ENCODE data around the gene CSTF1.

Gene CSTF1

DNA sequence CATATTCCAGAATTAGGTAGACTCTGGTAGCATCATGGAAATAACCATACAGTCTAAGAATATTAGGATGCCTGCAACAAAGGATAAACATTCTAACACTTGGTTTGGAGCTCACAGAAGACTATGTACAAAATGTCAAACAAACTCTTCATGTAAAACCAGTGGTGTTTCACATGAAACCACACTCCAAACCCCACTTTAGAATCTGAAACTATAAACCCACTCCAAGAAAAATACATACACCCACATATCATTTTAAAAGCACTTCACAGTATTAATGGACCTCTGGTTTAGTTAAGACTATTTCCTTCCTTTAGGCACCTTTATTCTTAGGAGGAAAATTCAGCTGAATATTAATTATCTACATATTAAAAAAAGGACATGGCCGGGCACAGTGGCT, 10.9 kb upstream of the CSTF1 start:
- in situ Hi-C loops (cut with HindIII; ENCODE audit: low pct_ligation_motif_present, low sequenced_read_pairs): no loop called here
- no peak overlapping the region for H3K4me3 ChIP-seq (ENCODE audit: low read depth, low read length)
- peaks cover 2% of the 10 kb centered on the region for H3K36me3 ChIP-seq (replicated peaks)
- no peaks in the 10 kb centered on the region for H3K27me3 ChIP-seq (replicated peaks)
- H3K27ac ChIP-seq: no peak overlapping the region
- no peak for TF ChIP-seq CTCF (IDR thresholded peaks at IDR 0.05; ENCODE audit: low read depth, low read length, missing control alignments)
- DNase-seq: no peak

GRCh38 chr20:56382696-56383095, 9.7 kb upstream of the CSTF1 start:
- no peak overlapping the region for H3K27ac ChIP-seq
- H3K36me3 ChIP-seq (replicated peaks): peaks cover 2% of the 10 kb centered on the region
- TF ChIP-seq CTCF (IDR thresholded peaks at IDR 0.05; ENCODE audit: low read depth, low read length, missing control alignments): no peak
- no peak for DNase-seq
- no peak overlapping the region for H3K4me3 ChIP-seq (ENCODE audit: low read depth, low read length)
- H3K27me3 ChIP-seq (replicated peaks): no peaks in the 10 kb centered on the region
- in situ Hi-C loops (cut with HindIII; ENCODE audit: low pct_ligation_motif_present, low sequenced_read_pairs): no loop called here

DNA sequence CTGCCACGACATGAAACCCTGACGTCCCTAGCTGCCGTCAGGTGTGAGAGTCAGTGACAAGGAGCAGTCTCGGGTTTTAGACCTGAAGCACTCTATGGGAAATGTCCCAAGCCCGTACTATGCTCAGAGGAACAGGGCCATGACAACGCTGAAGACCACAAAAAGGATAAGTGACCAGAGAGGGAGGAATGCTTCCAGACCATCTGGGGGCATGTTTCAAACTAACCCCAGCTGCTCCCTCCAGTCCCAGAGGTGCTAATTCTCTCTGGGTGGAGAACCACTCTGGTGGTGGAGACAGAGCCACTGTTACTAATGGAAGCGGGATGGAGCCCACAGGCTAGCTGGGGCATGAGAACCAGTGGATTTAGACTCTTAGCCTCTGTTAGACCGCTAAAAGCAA, 9.1 kb upstream of the CSTF1 start:
- no peak for TF ChIP-seq CTCF (IDR thresholded peaks at IDR 0.05; ENCODE audit: low read depth, low read length, missing control alignments)
- no peak overlapping the region for H3K27ac ChIP-seq
- DNase-seq: no peak
- in situ Hi-C loops (cut with HindIII; ENCODE audit: low pct_ligation_motif_present, low sequenced_read_pairs): no loop called here
- H3K36me3 ChIP-seq (replicated peaks): peaks cover 2% of the 10 kb centered on the region
- H3K4me3 ChIP-seq (ENCODE audit: low read depth, low read length): no peak overlapping the region
- no peaks in the 10 kb centered on the region for H3K27me3 ChIP-seq (replicated peaks)

GRCh38 chr20:56385130-56385529, 7.3 kb upstream of the CSTF1 start:
- in situ Hi-C loops (cut with HindIII; ENCODE audit: low pct_ligation_motif_present, low sequenced_read_pairs): no loop called here
- Histone ChIP-seq H3K36me3 (replicated peaks) (peaks cover 2% of the 10 kb centered on the region), H3K27me3 (replicated peaks) (no peaks in the 10 kb centered on the region), H3K4me3 (ENCODE audit: low read depth, low read length) (no peak overlapping the region), H3K27ac (no peak overlapping the region)
- no peak for TF ChIP-seq CTCF (IDR thresholded peaks at IDR 0.05; ENCODE audit: low read depth, low read length, missing control alignments)
- DNase-seq: no peak

- H3K4me3 ChIP-seq (ENCODE audit: low read depth, low read length): no peak overlapping the region
- in situ Hi-C loops (cut with HindIII; ENCODE audit: low pct_ligation_motif_present, low sequenced_read_pairs): no loop called here
- no peak for TF ChIP-seq CTCF (IDR thresholded peaks at IDR 0.05; ENCODE audit: low read depth, low read length, missing control alignments)
- no peak for DNase-seq
- H3K27ac ChIP-seq: no peak overlapping the region
- peaks cover 1% of the 10 kb centered on the region for H3K36me3 ChIP-seq (replicated peaks)
- H3K27me3 ChIP-seq (replicated peaks): no peaks in the 10 kb centered on the region
These were observed 6.2 kb upstream of the CSTF1 start for GRCh38 chr20:56386219-56386618.

GRCh38 chr20:56388882-56389281, 3.6 kb upstream of the CSTF1 start:
- DNase-seq: no peak
- Histone ChIP-seq H3K4me3 (ENCODE audit: low read depth, low read length) (no peak overlapping the region), H3K27ac (no peak overlapping the region), H3K27me3 (replicated peaks) (no peaks in the 10 kb centered on the region), H3K36me3 (replicated peaks) (no peaks in the 10 kb centered on the region)
- TF ChIP-seq CTCF (IDR thresholded peaks at IDR 0.05; ENCODE audit: low read depth, low read length, missing control alignments): no peak
- in situ Hi-C loops (cut with HindIII; ENCODE audit: low pct_ligation_motif_present, low sequenced_read_pairs): no loop called here
